ENCODE measurements around the gene EGFL6.

EGFL6 gene

DNA sequence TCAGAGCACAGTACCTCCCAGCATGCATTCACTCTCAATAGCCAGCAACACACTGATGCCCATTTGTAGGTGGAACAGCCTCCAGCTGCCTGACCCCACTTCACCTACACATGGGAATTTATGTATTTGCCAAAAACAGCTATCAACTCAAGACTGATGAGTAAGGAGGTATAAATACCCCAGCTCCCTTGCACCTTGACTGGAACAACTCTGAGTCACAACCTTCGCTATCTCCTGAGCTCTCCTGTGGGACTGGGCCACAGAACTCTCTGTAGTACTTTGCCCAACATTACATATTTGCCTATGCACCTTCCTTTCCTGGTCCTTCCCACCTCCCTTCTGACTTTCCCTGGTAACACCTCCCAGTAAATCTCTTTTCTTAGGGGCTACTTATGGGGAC, 16.5 kb upstream of the EGFL6 start:
- no peak for DNase-seq (ENCODE audit: extremely low read depth, low read depth)
- H3K4me3 ChIP-seq (replicated peaks; ENCODE audit: low read depth, low read length), result no peak overlapping the region
- TF ChIP-seq, protein P1, sequence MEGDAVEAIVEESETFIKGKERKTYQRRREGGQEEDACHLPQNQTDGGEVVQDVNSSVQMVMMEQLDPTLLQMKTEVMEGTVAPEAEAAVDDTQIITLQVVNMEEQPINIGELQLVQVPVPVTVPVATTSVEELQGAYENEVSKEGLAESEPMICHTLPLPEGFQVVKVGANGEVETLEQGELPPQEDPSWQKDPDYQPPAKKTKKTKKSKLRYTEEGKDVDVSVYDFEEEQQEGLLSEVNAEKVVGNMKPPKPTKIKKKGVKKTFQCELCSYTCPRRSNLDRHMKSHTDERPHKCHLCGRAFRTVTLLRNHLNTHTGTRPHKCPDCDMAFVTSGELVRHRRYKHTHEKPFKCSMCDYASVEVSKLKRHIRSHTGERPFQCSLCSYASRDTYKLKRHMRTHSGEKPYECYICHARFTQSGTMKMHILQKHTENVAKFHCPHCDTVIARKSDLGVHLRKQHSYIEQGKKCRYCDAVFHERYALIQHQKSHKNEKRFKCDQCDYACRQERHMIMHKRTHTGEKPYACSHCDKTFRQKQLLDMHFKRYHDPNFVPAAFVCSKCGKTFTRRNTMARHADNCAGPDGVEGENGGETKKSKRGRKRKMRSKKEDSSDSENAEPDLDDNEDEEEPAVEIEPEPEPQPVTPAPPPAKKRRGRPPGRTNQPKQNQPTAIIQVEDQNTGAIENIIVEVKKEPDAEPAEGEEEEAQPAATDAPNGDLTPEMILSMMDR (IDR thresholded peaks at IDR 0.05; ENCODE audit: low read depth, low read length, missing control alignments), result no peak

DNA sequence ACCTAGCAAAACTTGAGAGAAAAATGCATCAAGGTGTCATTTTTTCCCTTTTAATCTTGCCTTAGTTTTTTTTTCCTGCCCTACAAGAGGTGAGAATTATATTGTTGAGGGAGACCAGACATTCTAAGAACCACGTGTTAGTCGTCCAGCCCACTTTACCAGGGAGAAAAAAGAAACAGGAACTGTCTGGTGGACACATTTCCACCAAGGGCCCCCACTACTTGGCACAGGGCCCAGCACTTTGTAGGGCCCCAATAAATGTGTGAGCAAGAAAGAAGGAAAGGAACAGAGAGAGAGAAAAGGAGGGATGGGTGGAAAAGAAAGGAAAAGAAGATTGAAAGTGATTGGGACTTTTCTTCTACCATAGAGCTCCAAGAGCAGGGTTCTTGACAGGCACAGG, 3.9 kb upstream of the EGFL6 start:
- DNase-seq (ENCODE audit: extremely low read depth, low read depth), result no peak
- TF ChIP-seq, protein P1 (IDR thresholded peaks at IDR 0.05; ENCODE audit: low read depth, low read length, missing control alignments), result no peak

DNA sequence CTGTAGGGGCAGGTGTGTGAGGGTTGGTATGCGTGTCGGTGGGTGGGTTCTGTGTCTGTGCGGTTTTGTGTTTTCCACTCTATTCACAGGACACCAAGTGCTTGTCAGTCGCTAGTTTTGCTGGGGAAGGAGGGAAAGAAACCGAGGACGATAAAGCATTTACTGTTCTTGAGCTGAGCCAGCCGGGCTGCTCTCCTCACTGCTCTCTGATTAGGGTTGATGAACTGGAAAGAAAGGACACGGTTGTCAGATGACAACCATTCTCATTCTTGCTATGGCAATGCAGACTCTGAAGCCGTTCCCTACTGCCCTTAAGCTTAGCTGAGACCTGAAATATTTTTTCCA, 832 bp downstream of the EGFL6 start:
- no peak for DNase-seq (ENCODE audit: extremely low read depth, low read depth)
- TF ChIP-seq, protein P1 (IDR thresholded peaks at IDR 0.05; ENCODE audit: low read depth, low read length, missing control alignments), result no peak
- no peak overlapping the region for H3K4me3 ChIP-seq (replicated peaks; ENCODE audit: low read depth, low read length)

More for the DNA sequence above, 3.9 kb upstream of the EGFL6 start:
- H3K4me3 ChIP-seq (replicated peaks; ENCODE audit: low read depth, low read length), result no peak overlapping the region

DNA sequence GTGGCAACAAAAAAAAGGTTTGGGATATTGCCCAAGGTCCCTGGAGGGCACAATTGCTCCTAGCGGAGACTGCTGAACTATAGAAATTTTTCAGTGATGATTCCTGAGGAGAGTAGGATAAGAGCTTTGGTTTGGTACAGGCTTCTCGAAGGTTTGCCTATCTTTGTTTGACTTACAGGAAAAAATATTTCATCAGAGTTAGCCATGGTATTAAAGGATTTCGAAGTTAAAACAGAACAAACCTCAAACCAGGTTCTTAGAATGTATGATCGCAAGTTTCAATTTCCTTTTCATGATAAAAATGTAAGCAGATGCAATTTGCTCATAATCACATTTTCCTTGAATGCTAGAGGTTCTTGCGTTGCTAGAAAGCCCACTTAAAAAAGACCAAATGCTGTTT, 1.7 kb downstream of the EGFL6 start:
- DNase-seq (ENCODE audit: extremely low read depth, low read depth), result no peak
- TF ChIP-seq, protein P1 (IDR thresholded peaks at IDR 0.05; ENCODE audit: low read depth, low read length, missing control alignments), result no peak
- no peak overlapping the region for H3K4me3 ChIP-seq (replicated peaks; ENCODE audit: low read depth, low read length)

DNA sequence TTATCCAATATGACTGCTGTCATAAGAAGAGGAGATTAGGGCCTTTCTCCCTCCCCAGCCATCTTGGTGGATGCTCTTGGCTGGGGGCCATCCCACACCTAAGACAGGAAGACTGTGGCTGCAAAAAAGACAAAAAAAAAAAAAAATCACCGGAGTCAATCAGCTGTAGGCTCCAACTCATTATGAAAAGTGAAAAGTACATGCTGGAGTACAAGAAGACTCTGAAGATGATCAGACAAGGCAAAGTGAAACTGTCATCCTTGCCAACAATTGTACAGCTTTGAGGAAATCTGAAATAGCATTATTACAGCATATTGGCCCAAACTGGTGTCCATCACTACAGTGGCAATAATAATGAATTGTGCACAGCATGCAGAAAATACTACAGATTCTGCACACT, 5.2 kb downstream of the EGFL6 start:
- H3K4me3 ChIP-seq (replicated peaks; ENCODE audit: low read depth, low read length), result no peak overlapping the region
- no peak for DNase-seq (ENCODE audit: extremely low read depth, low read depth)
- TF ChIP-seq, protein P1 (IDR thresholded peaks at IDR 0.05; ENCODE audit: low read depth, low read length, missing control alignments), result no peak

DNA sequence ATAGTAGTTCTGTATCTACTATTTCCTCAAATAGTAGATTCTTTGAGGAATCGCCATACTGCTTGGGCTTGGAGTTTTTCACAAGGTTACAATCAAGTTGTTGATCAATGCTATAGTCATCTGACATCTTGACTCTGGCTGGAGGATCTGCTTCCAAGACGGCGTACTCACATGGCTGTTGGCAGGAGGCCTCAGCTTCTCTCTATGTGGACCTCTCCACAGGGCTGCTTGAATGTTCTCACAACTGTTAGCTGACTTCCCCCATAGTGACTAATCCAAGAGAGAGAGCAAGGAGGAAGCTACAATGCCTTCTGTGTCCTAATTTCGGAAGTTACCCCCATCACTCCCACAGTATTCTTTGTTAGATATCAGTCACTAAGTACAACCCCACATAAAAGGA, 10.3 kb downstream of the EGFL6 start:
- no peak for DNase-seq (ENCODE audit: extremely low read depth, low read depth)
- TF ChIP-seq, protein P1 (IDR thresholded peaks at IDR 0.05; ENCODE audit: low read depth, low read length, missing control alignments), result no peak
- no peak overlapping the region for H3K4me3 ChIP-seq (replicated peaks; ENCODE audit: low read depth, low read length)

DNA sequence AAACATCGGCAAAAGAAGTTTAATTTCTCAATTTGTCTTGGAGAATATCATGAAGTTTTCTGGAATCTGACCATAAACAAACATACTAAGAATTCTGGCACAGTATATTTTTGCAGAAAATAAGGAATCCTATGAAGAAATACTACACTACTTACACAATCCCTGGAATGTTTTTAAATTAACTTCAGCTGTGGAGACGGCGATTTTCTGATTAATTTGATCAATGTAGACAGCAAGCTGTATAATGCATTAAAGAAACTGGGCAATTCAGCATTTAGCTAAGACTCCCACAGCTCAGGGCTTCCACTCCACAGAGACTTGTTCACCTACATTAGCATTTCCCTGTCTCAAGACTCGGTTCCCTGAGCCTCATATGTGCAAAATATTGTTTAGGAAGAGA, 12.2 kb downstream of the EGFL6 start:
- no peak overlapping the region for H3K4me3 ChIP-seq (replicated peaks; ENCODE audit: low read depth, low read length)
- no peak for DNase-seq (ENCODE audit: extremely low read depth, low read depth)
- TF ChIP-seq, protein P1 (IDR thresholded peaks at IDR 0.05; ENCODE audit: low read depth, low read length, missing control alignments), result no peak

All from HFF-Myc (cell line).